ENCODE measurements around the gene OR14A16. TPM values are rescaled to one million over a fixed set of nuclear protein-coding genes. Genes with fewer than 3 reads are reported as not detected.

Gene OR14A16
- total and polyA plus RNA-seq, 2 of the 4 experiments (the other 2 are of a cell fraction) = not detected

GRCh38 chr1:247812637-247813036, 11.3 kb downstream of the OR14A16 start:
- H2BK15ac ChIP-seq (ENCODE audit: low read depth, low read length) = no peak overlapping the region
- no TSS peak for BruUV-seq (replicated peaks)
- no peak overlapping the region for H4K5ac ChIP-seq (ENCODE audit: low read depth, low read length)
- no peak overlapping the region for H2BK120ac ChIP-seq (ENCODE audit: low read depth, low read length)
- H3K27ac ChIP-seq (ENCODE audit: insufficient read depth, low read length) = no peak overlapping the region
- TF ChIP-seq USF2 (IDR thresholded peaks at IDR 0.05; ENCODE audit: low read depth, low read length) (no peak), MAFK (IDR thresholded peaks at IDR 0.05; ENCODE audit: low read depth, low read length) (no peak), MXI1 (IDR thresholded peaks at IDR 0.05; ENCODE audit: borderline replicate concordance, low read depth, low read length) (no peak), MAZ (IDR thresholded peaks at IDR 0.05; ENCODE audit: borderline replicate concordance, low read depth, low read length) (no peak), NFE2L2 (IDR thresholded peaks at IDR 0.05; ENCODE audit: low read depth, low read length) (no peak), FOS (IDR thresholded peaks at IDR 0.05; ENCODE audit: low read depth, low read length) (no peak), CTCF (conservative IDR thresholded peaks at IDR 0.05; ENCODE audit: low read depth, low read length) (no peak), POLR2A (IDR thresholded peaks at IDR 0.05; ENCODE audit: low read depth, low read length) (no peak), RAD21 (IDR thresholded peaks at IDR 0.05; ENCODE audit: low read length) (no peak), BHLHE40 (IDR thresholded peaks at IDR 0.05; ENCODE audit: low read depth, low read length) (no peak), SMC3 (IDR thresholded peaks at IDR 0.05; ENCODE audit: low read depth, low read length) (no peak), CEBPB (IDR thresholded peaks at IDR 0.05; ENCODE audit: low read depth, low read length) (no peak)
- H2BK20ac ChIP-seq (ENCODE audit: low read depth, low read length) = no peak overlapping the region
- in situ Hi-C loops (cut with MboI; ENCODE audit: low sequenced_read_pairs) = no loop called here
- H3K79me1 ChIP-seq (ENCODE audit: low read depth in 1 of 2, low read length in 2 of 2) = no peaks in the 10 kb centered on the region
- CTCF ChIA-PET = no interaction called here
- H3K18ac ChIP-seq (ENCODE audit: low read depth, low read length) = no peak overlapping the region
- no peak overlapping the region for H3K23ac ChIP-seq (ENCODE audit: low read depth, low read length)
- dilution Hi-C loops (cut with HindIII; ENCODE audit: low sequenced_read_pairs, unreplicated experiment) = no loop called here
- no peak for DNase-seq
- H3K36me3 ChIP-seq (ENCODE audit: control insufficient read depth, insufficient read depth, low read length) = no peaks in the 10 kb centered on the region
- H3K4me2 ChIP-seq (ENCODE audit: low read depth, low read length) = no peak overlapping the region
- no peak overlapping the region for H3K4me3 ChIP-seq (ENCODE audit: insufficient read depth, low read depth, low read length)
- H3K9me3 ChIP-seq (ENCODE audit: control insufficient read depth, insufficient read depth, low read length) = peaks cover 6% of the 10 kb centered on the region
- no peaks in the 10 kb centered on the region for H3K4me1 ChIP-seq (ENCODE audit: control insufficient read depth, insufficient read depth, low read length)
- no peaks in the 10 kb centered on the region for H3K27me3 ChIP-seq (ENCODE audit: control insufficient read depth, insufficient read depth, low read length)
- WGBS, 2 experiments (ENCODE audit: extremely low coverage in 2 of 2, insufficient read length in 1 of 2) = no CpG with 5 or more reads among the region's 2 CpGs
- POLR2A ChIA-PET (ENCODE audit: unreplicated experiment) = no interaction called here
- no peak overlapping the region for H2BK5ac ChIP-seq (ENCODE audit: low read depth, low read length, poor library complexity, severe bottlenecking)
- intact Hi-C loops (cut with micrococcal nuclease) = no loop called here
- no peaks in the 10 kb centered on the region for H4K20me1 ChIP-seq (ENCODE audit: insufficient read depth, low read length)
- no peak overlapping the region for H2AFZ ChIP-seq (replicated peaks; ENCODE audit: low read length, poor library complexity)
- H3K56ac ChIP-seq (ENCODE audit: extremely low read depth, insufficient read depth, low read length) = no peak overlapping the region
- H3K9me1 ChIP-seq (ENCODE audit: insufficient read depth, low read length) = no peaks in the 10 kb centered on the region
- H2AK9ac ChIP-seq (replicated peaks; ENCODE audit: low read depth, low read length, poor library complexity) = no peak overlapping the region
- H3K9ac ChIP-seq (ENCODE audit: low read depth, low read length) = no peak overlapping the region
- no peak for ATAC-seq (ENCODE audit: low read depth)
- no peak overlapping the region for H4K91ac ChIP-seq (ENCODE audit: insufficient read depth, low read depth, low read length)
- no peak overlapping the region for H2AK5ac ChIP-seq (ENCODE audit: low read depth, low read length)
- no peak overlapping the region for H4K8ac ChIP-seq (ENCODE audit: low read depth in 2 of 2, low read length in 2 of 2)
- no peak overlapping the region for H3K14ac ChIP-seq (replicated peaks; ENCODE audit: low read depth, low read length)
- no peak overlapping the region for H3K4ac ChIP-seq (ENCODE audit: low read depth, low read length)

Data from IMR-90 (cell line).